CD4-positive, alpha-beta memory T cell (primary cell): ENCODE results near the gene NXPH2. TPM values are rescaled to one million over a fixed set of nuclear protein-coding genes. Genes with fewer than 3 reads are reported as not detected.

Experiments used
- CTCF ChIA-PET: fragments of 350-600 bp; sonication (Branson Sonifier 250); formaldehyde crosslinking; loops from one replicate; lab custom pipeline; 2021; ENCODE audit warnings: inconsistent platforms; ENCODE audit not compliant: partially characterized antibody; lab: Charles Lee
- POLR2A ChIA-PET: fragments of 350-600 bp; sonication (Branson Sonifier 250); formaldehyde crosslinking; loops from one replicate; lab custom pipeline; 2021; ENCODE audit not compliant: partially characterized antibody; lab: Charles Lee
- DNase-seq, 5 donors: peaks; one replicate each; pipeline versions ENCODE4 v3.0.0 to v3.0.0-alpha.2; 2020 to 2022; ENCODE audit warnings: mixed read lengths in 1 of 5
- H3K27ac ChIP-seq: one replicate; pipeline ENCODE4 v1.7.0; 2013; ENCODE audit warnings: low read depth, low read length
- H3K27me3 ChIP-seq: 2 replicates; pipeline ENCODE4 v1.7.0; 2013; ENCODE audit warnings: mild to moderate bottlenecking, low read length, moderate library complexity; ENCODE audit not compliant: insufficient read depth
- H3K36me3 ChIP-seq: 2 replicates; pipeline ENCODE4 v1.7.0; 2013; ENCODE audit warnings: mild to moderate bottlenecking, low read length, moderate library complexity; ENCODE audit not compliant: insufficient read depth
- H3K4me1 ChIP-seq: 2 replicates; pipeline ENCODE4 v1.7.0; 2013; ENCODE audit warnings: mild to moderate bottlenecking, low read length, moderate library complexity; ENCODE audit not compliant: insufficient read depth
- H3K4me3 ChIP-seq, 2 donors: one replicate each; pipeline ENCODE4 v1.7.0; 2013; ENCODE audit warnings: low read length in 2 of 2, mild to moderate bottlenecking in 1 of 2
- H3K9me3 ChIP-seq, 2 donors: one replicate each; pipeline ENCODE4 v1.7.0; 2013; ENCODE audit warnings: low read length in 2 of 2, control low read depth in 1 of 2; ENCODE audit not compliant: control insufficient read depth in 1 of 2
- H3K27ac Mint-ChIP-seq, 7 donors: one replicate each; pipeline ENCODE4 v1.8.0; 2020 to 2021; ENCODE audit warnings: mixed read lengths in 7 of 7, mild to moderate bottlenecking in 6 of 7, inconsistent platforms in 3 of 7, moderate library complexity in 3 of 7
- H3K27me3 Mint-ChIP-seq, 2 donors: one replicate each; pipeline ENCODE4 v1.8.0; 2020 to 2021; ENCODE audit warnings: mixed read lengths in 2 of 2
- H3K36me3 Mint-ChIP-seq, 2 donors: one replicate each; pipeline ENCODE4 v1.8.0; 2020 to 2021; ENCODE audit warnings: mixed read lengths in 2 of 2, inconsistent platforms in 1 of 2, mild to moderate bottlenecking in 1 of 2
- H3K4me1 Mint-ChIP-seq, 4 donors: one replicate each; pipeline ENCODE4 v1.8.0; 2020 to 2021; ENCODE audit warnings: mixed read lengths in 4 of 4, mild to moderate bottlenecking in 1 of 4
- H3K4me3 Mint-ChIP-seq, 8 donors: one replicate each; pipeline ENCODE4 v1.8.0; 2020 to 2021; ENCODE audit warnings: mixed read lengths in 8 of 8, mild to moderate bottlenecking in 7 of 8, moderate library complexity in 6 of 8, inconsistent platforms in 3 of 8
- H3K9me3 Mint-ChIP-seq, 8 donors: one replicate each; pipeline ENCODE4 v1.8.0; 2020 to 2021; ENCODE audit warnings: mixed read lengths in 8 of 8, mild to moderate bottlenecking in 5 of 8, inconsistent platforms in 3 of 8, moderate library complexity in 1 of 8
- intact Hi-C: fragments of 100-400 bp; cut with micrococcal nuclease; formaldehyde crosslinking; loops from one replicate; pipeline ENCODE4 v1.15.1; 2023
- polyA plus RNA-seq, 2 donors: library from polyadenylated mRNA; unstranded; fragments of 300-500 nt; fragmentation: Illumina TruSeq; gene quantifications; one replicate each; pipeline ENCODE4 v1.2.3, GENCODE V29; 2021
- total RNA-seq, 2 experiments: library from RNA; stranded (reverse); gene quantifications; one replicate each; pipeline ENCODE4 v1.2.3, GENCODE V29; 2021

Gene NXPH2
- total and polyA plus RNA-seq, 4 experiments from 2014 or later: not detected

DNA sequence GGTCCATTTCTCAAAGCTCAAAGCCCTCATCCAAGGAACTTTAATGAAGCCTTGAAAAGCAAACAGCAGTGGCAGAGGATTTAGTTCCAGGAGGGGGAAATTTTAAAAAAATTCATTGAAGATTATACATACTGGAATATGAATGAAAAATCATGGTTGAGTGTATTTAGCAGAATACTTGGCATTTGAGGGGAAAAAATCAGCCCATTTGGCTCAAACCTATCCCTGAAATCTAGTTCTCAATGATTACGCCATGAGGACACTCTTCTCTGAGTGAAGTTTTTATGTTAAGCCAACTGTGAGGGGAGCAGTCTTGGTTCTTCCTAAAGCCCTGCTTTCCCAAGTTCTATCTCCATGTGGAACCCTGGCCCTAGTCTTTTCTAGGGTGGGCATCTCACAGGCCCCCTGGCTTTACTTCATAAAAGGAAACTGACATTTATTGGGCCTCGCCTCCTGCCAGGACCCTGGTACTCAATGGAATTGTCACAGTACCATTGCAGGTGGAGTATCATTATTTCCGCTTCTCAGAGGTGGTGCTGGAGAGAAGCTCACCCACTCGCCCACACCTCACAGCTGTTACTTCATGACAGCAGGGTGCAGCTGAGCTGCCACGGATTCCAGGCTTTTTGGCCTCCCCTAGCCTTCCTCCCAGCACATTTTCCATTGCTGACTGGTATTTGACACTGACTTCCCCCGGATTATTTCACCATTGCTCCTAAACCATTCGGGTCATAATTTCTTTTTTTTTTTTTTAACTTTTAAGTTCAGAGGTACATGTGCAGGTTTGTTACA is 56.8 kb downstream of the NXPH2 start:
- ChIA-PET POLR2A (no interaction called here), CTCF (no interaction called here)
- no peak overlapping the region for H3K27ac Mint-ChIP-seq
- Histone ChIP-seq H3K9me3 (no peaks in the 10 kb centered on the region), H3K4me1 (no peaks in the 10 kb centered on the region), H3K36me3 (no peaks in the 10 kb centered on the region), H3K27ac (no peak overlapping the region), H3K27me3 (no peaks in the 10 kb centered on the region), H3K4me3 (no peak overlapping the region)
- H3K4me3 Mint-ChIP-seq: no peak overlapping the region
- no peaks in the 10 kb centered on the region for H3K36me3 Mint-ChIP-seq
- intact Hi-C loops: no loop called here
- no peaks in the 10 kb centered on the region for H3K4me1 Mint-ChIP-seq
- H3K27me3 Mint-ChIP-seq: no peaks in the 10 kb centered on the region
- DNase-seq: no peak
- H3K9me3 Mint-ChIP-seq: no peaks in the 10 kb centered on the region

DNA sequence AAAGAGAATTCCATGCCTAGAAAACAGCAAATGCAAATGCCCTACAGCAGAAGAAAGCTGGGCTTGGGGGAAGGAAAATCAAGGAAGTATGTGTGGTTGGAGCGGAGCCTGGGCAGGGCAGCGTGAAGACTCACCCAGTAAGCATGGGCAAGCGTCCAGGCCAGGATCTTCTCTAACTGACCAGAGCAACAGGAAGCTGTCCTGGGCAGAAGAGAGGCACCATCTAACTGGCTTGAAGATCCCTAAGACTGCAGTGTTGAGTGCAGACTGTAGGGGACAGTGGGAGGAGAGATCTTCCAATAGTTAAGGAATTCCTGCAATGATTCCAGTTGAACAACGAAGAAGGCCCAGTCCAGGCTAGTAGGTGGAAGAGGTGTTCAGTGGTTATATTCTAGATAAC is 57.9 kb downstream of the NXPH2 start:
- CTCF ChIA-PET: no interaction called here
- Mint-ChIP-seq H3K4me3 (no peak overlapping the region), H3K4me1 (no peaks in the 10 kb centered on the region), H3K9me3 (no peaks in the 10 kb centered on the region), H3K27ac (no peak overlapping the region), H3K36me3 (no peaks in the 10 kb centered on the region), H3K27me3 (peaks cover 0 to 2% of the 10 kb centered on the region in 2 donors)
- intact Hi-C loops: no loop called here
- H3K9me3 ChIP-seq: no peaks in the 10 kb centered on the region
- no peak overlapping the region for H3K27ac ChIP-seq
- H3K27me3 ChIP-seq: no peaks in the 10 kb centered on the region
- POLR2A ChIA-PET: no interaction called here
- DNase-seq: no peak
- no peaks in the 10 kb centered on the region for H3K4me1 ChIP-seq
- H3K36me3 ChIP-seq: no peaks in the 10 kb centered on the region
- no peak overlapping the region for H3K4me3 ChIP-seq

DNA sequence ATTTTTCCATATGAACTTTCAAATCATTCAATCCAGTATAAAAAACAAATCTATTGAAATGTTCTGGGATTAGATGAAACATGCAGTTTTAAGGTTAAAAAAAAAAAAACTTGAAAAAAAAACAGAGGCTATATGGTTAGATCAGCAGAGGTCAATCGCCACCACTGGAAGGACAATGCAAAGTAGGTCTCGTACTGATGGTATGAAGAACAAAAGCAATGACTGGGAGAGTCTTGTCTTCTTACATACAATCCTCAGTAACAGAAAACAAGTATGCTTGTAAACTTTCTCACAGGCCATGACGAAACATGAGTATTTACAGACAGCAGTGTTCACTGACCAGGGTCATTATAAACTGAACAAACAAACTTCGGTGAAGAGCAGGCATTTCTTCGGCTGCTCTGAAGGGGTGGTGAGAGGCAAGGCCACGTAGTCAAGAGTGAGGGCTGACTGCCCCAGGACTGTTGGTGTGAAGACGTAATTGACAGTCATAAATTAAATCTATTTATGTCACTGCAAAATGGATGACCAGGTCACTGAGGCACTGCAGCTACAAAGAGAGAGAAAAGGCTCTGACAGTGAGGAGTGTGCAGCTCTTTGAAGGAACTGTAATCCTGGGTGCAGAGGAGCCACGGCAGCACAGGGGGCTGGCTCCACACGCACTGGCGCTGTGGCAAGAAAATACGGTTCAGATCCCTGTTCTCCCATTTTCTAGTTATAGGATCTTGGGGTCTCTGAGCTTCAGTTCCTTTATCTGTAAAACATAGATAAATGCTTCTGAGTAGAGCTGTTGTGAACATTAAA is 60.0 kb downstream of the NXPH2 start:
- Histone ChIP-seq H3K36me3 (no peaks in the 10 kb centered on the region), H3K4me3 (no peak overlapping the region), H3K4me1 (no peaks in the 10 kb centered on the region), H3K27me3 (no peaks in the 10 kb centered on the region), H3K9me3 (no peaks in the 10 kb centered on the region), H3K27ac (no peak overlapping the region)
- Mint-ChIP-seq H3K36me3 (no peaks in the 10 kb centered on the region), H3K27ac (no peak overlapping the region), H3K4me3 (no peak overlapping the region), H3K9me3 (no peaks in the 10 kb centered on the region), H3K27me3 (peaks cover 0 to 2% of the 10 kb centered on the region in 2 donors), H3K4me1 (no peaks in the 10 kb centered on the region)
- DNase-seq: no peak
- CTCF ChIA-PET: no interaction called here
- intact Hi-C loops: no loop called here
- POLR2A ChIA-PET: no interaction called here

DNA sequence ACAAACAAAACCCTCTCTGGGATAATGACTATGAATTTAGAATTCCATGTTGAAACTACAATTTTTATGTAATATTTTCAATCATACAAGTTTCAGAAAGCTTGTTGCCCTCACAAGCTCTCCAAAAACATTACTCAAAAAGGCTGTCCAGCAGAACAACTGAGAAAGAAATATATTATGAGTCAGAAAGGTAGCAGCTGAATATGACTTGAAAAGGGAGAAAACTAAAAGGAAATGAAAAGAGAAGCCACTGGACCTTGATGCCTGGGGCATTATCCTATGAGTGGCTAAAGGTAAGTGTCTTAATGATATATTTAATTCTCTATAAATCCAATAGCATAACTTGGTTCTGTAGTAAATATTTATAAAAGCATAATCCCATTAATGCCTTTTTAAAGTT is 61.8 kb downstream of the NXPH2 start:
- H3K36me3 ChIP-seq: no peaks in the 10 kb centered on the region
- no peaks in the 10 kb centered on the region for H3K4me1 ChIP-seq
- no peak overlapping the region for H3K4me3 ChIP-seq
- Mint-ChIP-seq H3K27ac (no peak overlapping the region), H3K9me3 (no peaks in the 10 kb centered on the region), H3K4me1 (no peaks in the 10 kb centered on the region), H3K4me3 (no peak overlapping the region), H3K36me3 (no peaks in the 10 kb centered on the region), H3K27me3 (peaks cover 0 to 2% of the 10 kb centered on the region in 2 donors)
- no peak overlapping the region for H3K27ac ChIP-seq
- no peak for DNase-seq
- intact Hi-C loops: no loop called here
- H3K9me3 ChIP-seq: no peaks in the 10 kb centered on the region
- H3K27me3 ChIP-seq: no peaks in the 10 kb centered on the region
- ChIA-PET POLR2A (no interaction called here), CTCF (no interaction called here)

DNA sequence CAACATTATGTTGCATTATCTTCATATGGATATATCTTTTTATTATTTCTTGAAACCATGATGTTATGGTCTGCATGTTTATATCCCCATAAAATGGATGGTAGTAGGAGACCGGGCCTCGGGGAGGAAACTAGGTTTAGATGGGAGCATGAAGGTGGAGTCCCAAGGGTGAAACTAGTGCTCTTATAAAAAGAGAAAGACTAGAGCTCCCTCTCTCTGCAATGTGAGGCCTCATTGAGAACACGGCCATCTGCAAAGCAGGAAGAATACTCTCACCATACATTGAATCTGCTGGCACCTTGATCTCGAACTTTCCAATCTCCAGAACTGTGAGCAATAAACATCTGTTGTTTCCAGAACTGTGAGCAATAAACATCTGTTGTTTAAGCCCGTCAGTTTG is 64.0 kb downstream of the NXPH2 start:
- peaks cover 0 to 2% (median 0%) of the 10 kb centered on the region in 8 donors for H3K9me3 Mint-ChIP-seq
- H3K27me3 Mint-ChIP-seq: peaks cover 0 to 5% of the 10 kb centered on the region in 2 donors
- H3K4me3 ChIP-seq: no peak overlapping the region
- intact Hi-C loops: no loop called here
- H3K4me1 Mint-ChIP-seq: no peaks in the 10 kb centered on the region
- H3K27me3 ChIP-seq: no peaks in the 10 kb centered on the region
- no peaks in the 10 kb centered on the region for H3K4me1 ChIP-seq
- ChIA-PET CTCF (no interaction called here), POLR2A (no interaction called here)
- H3K27ac Mint-ChIP-seq: no peak overlapping the region
- no peak overlapping the region for H3K4me3 Mint-ChIP-seq
- no peaks in the 10 kb centered on the region for H3K9me3 ChIP-seq
- no peaks in the 10 kb centered on the region for H3K36me3 ChIP-seq
- H3K36me3 Mint-ChIP-seq: no peaks in the 10 kb centered on the region
- no peak for DNase-seq
- no peak overlapping the region for H3K27ac ChIP-seq

DNA sequence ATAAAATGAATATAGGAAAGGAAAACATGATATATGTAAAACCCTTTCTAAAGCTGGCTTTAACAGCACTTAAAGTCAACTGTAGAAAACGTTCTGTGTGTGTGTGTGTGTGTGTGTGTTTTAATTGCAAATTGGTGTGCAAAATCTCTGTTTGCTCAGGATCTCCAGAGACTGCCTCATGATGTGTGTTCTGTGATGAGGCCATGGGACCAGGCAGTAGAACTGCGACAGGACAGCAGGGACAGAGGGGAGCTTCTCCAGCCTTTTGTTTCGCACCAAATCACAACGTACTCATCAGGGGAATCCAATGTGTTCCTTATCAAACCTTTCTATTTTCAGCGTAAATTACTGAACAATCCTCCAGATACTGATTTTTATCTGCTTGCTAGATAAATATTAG is 66.7 kb downstream of the NXPH2 start:
- CTCF ChIA-PET: no interaction called here
- intact Hi-C loops: no loop called here

DNA sequence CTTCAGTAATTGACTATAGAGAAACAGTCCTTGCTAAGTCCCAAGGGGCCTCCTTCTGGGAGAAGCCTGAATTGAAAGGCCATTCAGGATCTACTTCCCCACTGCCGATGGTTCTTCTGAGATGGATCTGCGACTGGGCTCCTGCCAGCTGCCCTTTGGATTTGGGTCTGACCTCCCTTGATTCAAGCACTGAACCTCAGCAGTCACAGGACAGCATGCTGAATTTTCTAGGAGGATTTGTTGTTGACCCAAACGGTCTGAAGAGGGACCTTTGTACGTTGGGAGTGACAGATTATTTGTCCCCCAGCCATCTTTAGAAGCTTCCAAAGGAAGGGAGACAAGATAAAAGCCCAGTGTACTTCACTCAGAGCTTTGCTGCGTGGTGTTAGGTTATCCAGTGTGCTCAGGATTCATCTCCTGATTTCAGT is 67.1 kb downstream of the NXPH2 start:
- Mint-ChIP-seq H3K4me1 (no peaks in the 10 kb centered on the region), H3K27ac (no peak overlapping the region), H3K36me3 (no peaks in the 10 kb centered on the region), H3K4me3 (no peak overlapping the region), H3K27me3 (peaks cover 0 to 5% of the 10 kb centered on the region in 2 donors), H3K9me3 (peaks cover 0 to 2% (median 0%) of the 10 kb centered on the region in 8 donors)
- DNase-seq: no peak
- H3K27me3 ChIP-seq: no peaks in the 10 kb centered on the region
- intact Hi-C loops: no loop called here
- H3K36me3 ChIP-seq: no peaks in the 10 kb centered on the region
- no peaks in the 10 kb centered on the region for H3K9me3 ChIP-seq
- ChIA-PET CTCF (no interaction called here), POLR2A (no interaction called here)
- H3K27ac ChIP-seq: no peak overlapping the region
- no peak overlapping the region for H3K4me3 ChIP-seq
- no peaks in the 10 kb centered on the region for H3K4me1 ChIP-seq

More for the DNA sequence above, 66.7 kb downstream of the NXPH2 start:
- DNase-seq: no peak
- Mint-ChIP-seq H3K36me3 (no peaks in the 10 kb centered on the region), H3K4me1 (no peaks in the 10 kb centered on the region), H3K4me3 (no peak overlapping the region), H3K9me3 (peaks cover 0 to 2% (median 0%) of the 10 kb centered on the region in 8 donors), H3K27me3 (peaks cover 0 to 5% of the 10 kb centered on the region in 2 donors), H3K27ac (no peak overlapping the region)
- H3K27ac ChIP-seq: no peak overlapping the region
- H3K36me3 ChIP-seq: no peaks in the 10 kb centered on the region
- POLR2A ChIA-PET: no interaction called here
- no peak overlapping the region for H3K4me3 ChIP-seq
- H3K27me3 ChIP-seq: no peaks in the 10 kb centered on the region
- H3K4me1 ChIP-seq: no peaks in the 10 kb centered on the region
- H3K9me3 ChIP-seq: no peaks in the 10 kb centered on the region
